HepG2 (cell line): Measurements from ENCODE around the gene BUD23. TPM values are rescaled to one million over a fixed set of nuclear protein-coding genes. Genes with fewer than 3 reads are reported as not detected.
A peak's percentile ranks its signal among the peaks of the same experiment; 100 is the strongest.

Source experiments
- ATAC-seq: fragments of 200-7000 bp; cut with Tn5 transposase; 3 replicates; pipeline ENCODE4 v1.9.1; 2020; ENCODE audit warnings: mild to moderate bottlenecking, moderate library complexity
- BruUV-seq: library from RNA; stranded (reverse); fragments of 400-500 nt; replicated peaks from 2 replicates; lab custom pipeline; 2021; lab: Mats Ljungman, UMichigan
- CTCF ChIA-PET: fragments of 300-600 bp; formaldehyde crosslinking; extraction: SDS; loops from one replicate; lab custom pipeline; 2021; ENCODE audit warnings: low total read pairs, inconsistent platforms, low intra/inter-chr PET ratio; lab: Yijun Ruan, JAX
- POLR2A ChIA-PET: fragments of 350-600 bp; sonication (Branson Sonifier 250); formaldehyde crosslinking; loops from one replicate; lab custom pipeline; 2020; ENCODE audit warnings: antibody characterized with exemption, inconsistent platforms; lab: Yijun Ruan, JAX
- DNase-seq: peaks from one replicate; pipeline ENCODE4 v3.0.0-alpha.2; 2015; ENCODE audit warnings: low spot score
- FAIRE-seq: peaks from 3 replicates; lab custom pipeline; 2011; peaks lifted over from hg19 to GRCh38; lab: Jason Lieb, UNC
- H2AFZ ChIP-seq: one replicate; pipeline ENCODE4 v1.6.1; 2011; ENCODE audit warnings: low read length, inconsistent platforms
- H3K27ac ChIP-seq: fragments of 300-600 bp; 3 replicates; pipeline ENCODE4 v1.8.0; 2011; ENCODE audit warnings: mixed run types, mild to moderate bottlenecking, mixed read lengths, low read length, inconsistent platforms; ENCODE audit not compliant: insufficient read depth; ENCODE audit errors: extremely low read length
- H3K27me3 ChIP-seq, 2 experiments: fragments of 200-600 bp in 1 of 2; 2 replicates in 1 of 2; 3 replicates in 1 of 2; pipeline versions ENCODE4 v1.6.0 to v1.8.0; 2011; ENCODE audit warnings: low read length in 2 of 2, mild to moderate bottlenecking in 2 of 2, moderate library complexity in 2 of 2, inconsistent platforms in 1 of 2; ENCODE audit not compliant: insufficient read depth in 2 of 2, control insufficient read depth in 1 of 2
- H3K36me3 ChIP-seq, 2 experiments: fragments of 200-600 bp in 1 of 2; replicated peaks in 1 of 2; 2 replicates in 1 of 2; 3 replicates in 1 of 2; pipeline versions ENCODE4 v1.5.1 to v1.8.0; 2011; ENCODE audit warnings: low read length in 2 of 2, inconsistent platforms in 1 of 2; ENCODE audit not compliant: insufficient read depth in 2 of 2, control insufficient read depth in 1 of 2
- H3K4me1 ChIP-seq: 2 replicates; pipeline ENCODE4 v1.5.1; 2012; ENCODE audit warnings: low read length, inconsistent platforms; ENCODE audit not compliant: insufficient read depth
- H3K4me2 ChIP-seq: 2 replicates; pipeline ENCODE4 v1.6.0; 2011; ENCODE audit warnings: low read depth, low read length, inconsistent platforms
- H3K4me3 ChIP-seq, 3 experiments: fragments of 200-600 bp in 1 of 3; sonication (generic), shearing (Covaris generic) in 1 of 3; replicated peaks in 1 of 3; 2 replicates each; pipeline ENCODE4 v1.5.1; 2011 to 2016; ENCODE audit warnings: low read length in 3 of 3, inconsistent platforms in 2 of 3, low read depth in 2 of 3, mild to moderate bottlenecking in 2 of 3, control low read depth in 1 of 3, mixed read lengths in 1 of 3; ENCODE audit not compliant: insufficient read depth in 1 of 3
- H3K79me2 ChIP-seq: one replicate; pipeline ENCODE4 v1.6.1; 2011; ENCODE audit warnings: low read length, inconsistent platforms; ENCODE audit not compliant: insufficient read depth
- H3K9ac ChIP-seq: 2 replicates; pipeline ENCODE4 v1.6.0; 2011; ENCODE audit warnings: mild to moderate bottlenecking, low read depth, low read length, inconsistent platforms; ENCODE audit not compliant: insufficient read depth
- H3K9me3 ChIP-seq: 2 replicates; pipeline ENCODE4 v1.5.1; 2012; ENCODE audit warnings: mild to moderate bottlenecking, low read length
- H4K20me1 ChIP-seq: 2 replicates; pipeline ENCODE4 v1.6.0; 2011; ENCODE audit warnings: inconsistent platforms, mild to moderate bottlenecking, low read length, moderate library complexity; ENCODE audit not compliant: insufficient read depth
- ARID2 ChIP-seq: sonication (generic); formaldehyde crosslinking; IDR thresholded peaks from 2 replicates; pipeline ENCODE4 v1.8.1; 2022; ENCODE audit warnings: mild to moderate bottlenecking, missing genetic modification reagents, borderline replicate concordance
- ZFP36 ChIP-seq: fragments of 150-350 bp; IDR thresholded peaks from 2 replicates; pipeline ENCODE4 v1.6.1; 2018; ENCODE audit warnings: borderline replicate concordance, low read length, low read depth; ENCODE audit not compliant: partially characterized antibody
- WGBS: methylation state at CpG from one replicate; pipeline ENCODE4 v1.1.6; 2017; ENCODE audit warnings: low lambda C conversion rate; 5-methylcytosine and 5-hydroxymethylcytosine counted together
- in situ Hi-C: cut with HindIII; loops from 2 replicates; pipeline ENCODE4 v1.10.0; 2017; ENCODE audit warnings: low pct_unique_long_range_greater_than_20kb; ENCODE audit not compliant: extremely low pct_ligation_motif_present
- intact Hi-C: fragments of 100-400 bp; cut with micrococcal nuclease; formaldehyde crosslinking; loops from one replicate; pipeline ENCODE4 v1.10.0; 2022; ENCODE audit not compliant: unreplicated experiment
- polyA plus RNA-seq, 8 experiments: library from polyadenylated mRNA; depleted of rRNA in 3 of 8; stranded (reverse) in 7 of 8; unstranded in 1 of 8; fragments of >200 nt; fragmentation: Illumina TruSeq in 4 of 8; extraction: Trizol in 4 of 8; gene quantifications; 2 replicates each; pipeline versions ENCODE4 v1.2.1 to v1.2.3, GENCODE V29; 2011 to 2016; ENCODE audit warnings: low read depth in 4 of 8, missing spikeins in 1 of 8, mixed read lengths in 1 of 8; ENCODE audit not compliant: insufficient read depth in 1 of 8
- total RNA-seq, 5 experiments: library from RNA; depleted of rRNA; stranded (reverse); fragments of >200 nt; fragmentation: Illumina TruSeq; extraction: Trizol; gene quantifications; 2 replicates each; pipeline ENCODE4 v1.2.3, GENCODE V29; 2016; ENCODE audit warnings: low read depth in 1 of 5
- TF ChIP-seq, protein P1 (sequence below): sonication (generic); formaldehyde crosslinking; IDR thresholded peaks from 2 replicates; pipeline ENCODE4 v1.5.1; 2020; ENCODE audit warnings: missing genetic modification reagents, mild to moderate bottlenecking, borderline replicate concordance

The BUD23 gene
- total and polyA plus RNA-seq, 2 of the 13 experiments (the other 11 are each of a cell fraction or from before 2014, with no cell fraction given) = 47.5 to 54.5 TPM

DNA sequence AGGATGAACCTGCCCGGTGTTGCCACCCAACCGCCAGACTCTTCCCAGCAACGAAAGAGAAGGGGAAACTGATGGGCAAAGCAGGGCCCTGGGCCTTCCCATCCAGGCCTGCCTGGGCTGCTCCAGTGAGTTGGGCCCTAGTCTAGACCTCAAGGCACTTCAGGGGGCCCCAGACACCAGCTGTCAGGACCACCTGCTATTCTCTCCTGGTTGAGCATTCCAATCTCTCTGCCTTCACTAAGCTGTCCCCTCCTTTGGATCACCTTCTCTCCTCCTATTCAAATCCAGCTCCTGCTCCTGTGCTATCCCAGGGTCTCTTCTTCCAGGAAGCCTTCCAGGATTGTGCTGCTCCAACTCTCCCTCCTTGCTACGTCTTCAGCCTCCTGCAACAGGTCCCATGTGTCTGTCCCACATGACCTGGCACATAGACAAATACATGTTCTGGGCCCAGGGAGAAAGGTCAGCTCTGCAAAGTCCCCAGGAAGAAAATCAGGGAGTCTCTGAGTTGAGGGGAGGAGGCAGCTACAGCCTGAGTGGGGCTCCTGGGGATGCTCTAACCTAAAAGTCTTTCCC is 33.0 kb downstream of the BUD23 start:
- Histone ChIP-seq H3K27me3 (peaks cover 0 to 1% of the 10 kb centered on the region in 2 experiments; a peak in 1 of 5 replicates), H3K27ac (peak overlapping the region; percentile 36), H4K20me1 (peaks cover 7% of the 10 kb centered on the region), H2AFZ (no peak overlapping the region), H3K79me2 (no peaks in the 10 kb centered on the region), H3K9ac (peak overlapping the region; percentile 3; the same call in 1 of the 2 replicates), H3K4me2 (peak overlapping the region; percentile 51), H3K4me1 (peaks cover 47% of the 10 kb centered on the region), H3K36me3 (no peaks in the 10 kb centered on the region), H3K9me3 (no peaks in the 10 kb centered on the region), H3K4me3 (peak overlapping the region in 2 of 3 experiments; percentile 3 to 13; a peak in 1 of 6 replicates)
- ATAC-seq (no peak), FAIRE-seq (no peak), DNase-seq (no peak)
- BruUV-seq = no TSS peak
- TF ChIP-seq ZFP36 (peak; percentile 79), ARID2 (CRISPR knock-in tag) (no peak)
- TF ChIP-seq, protein P1, sequence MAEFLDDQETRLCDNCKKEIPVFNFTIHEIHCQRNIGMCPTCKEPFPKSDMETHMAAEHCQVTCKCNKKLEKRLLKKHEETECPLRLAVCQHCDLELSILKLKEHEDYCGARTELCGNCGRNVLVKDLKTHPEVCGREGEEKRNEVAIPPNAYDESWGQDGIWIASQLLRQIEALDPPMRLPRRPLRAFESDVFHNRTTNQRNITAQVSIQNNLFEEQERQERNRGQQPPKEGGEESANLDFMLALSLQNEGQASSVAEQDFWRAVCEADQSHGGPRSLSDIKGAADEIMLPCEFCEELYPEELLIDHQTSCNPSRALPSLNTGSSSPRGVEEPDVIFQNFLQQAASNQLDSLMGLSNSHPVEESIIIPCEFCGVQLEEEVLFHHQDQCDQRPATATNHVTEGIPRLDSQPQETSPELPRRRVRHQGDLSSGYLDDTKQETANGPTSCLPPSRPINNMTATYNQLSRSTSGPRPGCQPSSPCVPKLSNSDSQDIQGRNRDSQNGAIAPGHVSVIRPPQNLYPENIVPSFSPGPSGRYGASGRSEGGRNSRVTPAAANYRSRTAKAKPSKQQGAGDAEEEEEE (CRISPR knock-in tag) = 0 out of 2 replicates have a peak, but pooled peaks have one; percentile 27
- in situ Hi-C loops (loop anchor here (5.0 kb wide), 1 partner anchor 109 kb away; no protein-coding TSS in a partner anchor), intact Hi-C loops (loop anchor here (5.0 kb wide), 2 partner anchors 34 to 49 kb away; partner anchors contain the start of genes BUD23, DNAJC30 and VPS37D)
- WGBS = 81% methylated on average over 4 of the region's 4 CpGs
- ChIA-PET POLR2A (interaction anchor here (0.6 to 2.3 kb wide), 17 partner anchors 9 to 159 kb away, joined by 3 to 12 read pairs (median 6); partner anchors contain the start of genes ABHD11, BCL7B, BUD23 and DNAJC30), CTCF (no interaction called here)
